ENCODE measurements around the gene OR2AE1. TPM values are rescaled to one million over a fixed set of nuclear protein-coding genes. Genes with fewer than 3 reads are reported as not detected.

The OR2AE1 gene
- total and polyA plus RNA-seq, 7 experiments from 2014 or later = 0.41 to 0.70 (median 0.52) TPM; not detected in 3

GRCh38 chr7:99835189-99835588 is 41.6 kb downstream of the OR2AE1 start:
- Histone ChIP-seq H3K9me3 (ENCODE audit: control insufficient read depth in 2 of 3, low read length in 3 of 3) (no peaks in the 10 kb centered on the region), H3K36me3 (ENCODE audit: control insufficient read depth in 2 of 3, insufficient read depth in 3 of 3, low read length in 3 of 3) (no peaks in the 10 kb centered on the region), H3K27ac (ENCODE audit: low read depth, low read length) (no peak overlapping the region), H3K4me3 (ENCODE audit: low read length) (no peak overlapping the region), H3K27me3 (ENCODE audit: control insufficient read depth in 2 of 2, insufficient read depth in 2 of 2, low read length in 2 of 2) (no peaks in the 10 kb centered on the region), H3K4me1 (ENCODE audit: control insufficient read depth in 2 of 2, insufficient read depth in 2 of 2, low read length in 2 of 2) (no peaks in the 10 kb centered on the region)
- Mint-ChIP-seq H3K4me3 (no peak overlapping the region), H3K27ac (no peak overlapping the region), H3K36me3 (no peaks in the 10 kb centered on the region), H3K9me3 (peaks cover 0 to 2% (median 0%) of the 10 kb centered on the region in 11 donors), H3K4me1 (peaks cover 0 to 10% (median 6%) of the 10 kb centered on the region in 7 donors), H3K27me3 (peaks cover 0 to 10% (median 2%) of the 10 kb centered on the region in 5 donors)
- no peak for DNase-seq
- POLR2A ChIA-PET = no interaction called here
- intact Hi-C loops (cut with micrococcal nuclease) = loop anchor here (5.0 kb wide), 1 partner anchor 468 kb away; no protein-coding TSS in a partner anchor
- no peak for ATAC-seq
- CTCF ChIA-PET = no interaction called here

GRCh38 chr7:99834382-99834781 is 42.5 kb downstream of the OR2AE1 start:
- Mint-ChIP-seq H3K4me1 (peaks cover 0 to 10% (median 6%) of the 10 kb centered on the region in 7 donors), H3K36me3 (no peaks in the 10 kb centered on the region), H3K27ac (no peak overlapping the region), H3K4me3 (no peak overlapping the region), H3K9me3 (peaks cover 0 to 2% (median 0%) of the 10 kb centered on the region in 11 donors), H3K27me3 (peaks cover 0 to 10% (median 4%) of the 10 kb centered on the region in 5 donors)
- no peak overlapping the region for H3K4me3 ChIP-seq (ENCODE audit: low read length)
- H3K9me3 ChIP-seq (ENCODE audit: control insufficient read depth in 2 of 3, low read length in 3 of 3) = no peaks in the 10 kb centered on the region
- no peak overlapping the region for H3K27ac ChIP-seq (ENCODE audit: low read depth, low read length)
- CTCF ChIA-PET = interaction anchor here (0.6 kb wide), 2 partner anchors 471 to 1060 kb away, joined by 3 to 4 read pairs; no protein-coding TSS in a partner anchor
- no peaks in the 10 kb centered on the region for H3K4me1 ChIP-seq (ENCODE audit: control insufficient read depth in 2 of 2, insufficient read depth in 2 of 2, low read length in 2 of 2)
- DNase-seq = no peak
- H3K36me3 ChIP-seq (ENCODE audit: control insufficient read depth in 2 of 3, insufficient read depth in 3 of 3, low read length in 3 of 3) = no peaks in the 10 kb centered on the region
- H3K27me3 ChIP-seq (ENCODE audit: control insufficient read depth in 2 of 2, insufficient read depth in 2 of 2, low read length in 2 of 2) = no peaks in the 10 kb centered on the region
- no peak for ATAC-seq
- intact Hi-C loops (cut with micrococcal nuclease) = no loop called here
- POLR2A ChIA-PET = no interaction called here

DNA sequence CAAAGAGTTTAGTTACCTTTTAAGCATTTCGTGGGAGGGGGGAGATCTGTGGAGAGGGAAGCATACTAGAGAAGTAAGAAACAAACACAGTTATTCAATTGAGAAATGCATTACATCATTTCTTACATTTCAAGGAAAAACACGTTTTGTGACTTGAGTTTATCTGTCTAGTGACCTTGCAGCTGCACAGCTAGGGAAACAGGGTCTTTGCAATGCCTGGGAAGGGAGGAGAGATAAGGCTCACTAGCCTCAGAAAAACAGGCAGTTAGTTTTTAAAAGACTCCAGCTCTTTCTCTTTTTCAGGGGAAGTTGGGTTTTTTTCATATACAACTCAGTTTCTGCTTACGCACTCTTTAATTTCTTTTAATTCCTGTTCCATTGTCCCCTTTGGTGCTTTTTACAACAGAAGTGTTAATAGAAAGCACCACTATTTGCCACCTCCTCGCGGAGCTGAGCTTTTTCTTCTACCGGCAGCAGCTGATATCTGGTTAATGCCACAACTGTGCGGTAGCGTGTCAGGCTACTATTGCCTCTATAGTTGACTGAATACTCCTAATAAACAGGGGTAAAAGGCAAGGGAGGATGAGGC is 43.5 kb downstream of the OR2AE1 start:
- peaks cover 0 to 14% (median 4%) of the 10 kb centered on the region in 5 donors for H3K27me3 Mint-ChIP-seq
- H3K4me1 ChIP-seq (ENCODE audit: control insufficient read depth in 2 of 2, insufficient read depth in 2 of 2, low read length in 2 of 2) = no peaks in the 10 kb centered on the region
- POLR2A ChIA-PET = no interaction called here
- no peak overlapping the region for H3K4me3 Mint-ChIP-seq
- H3K27me3 ChIP-seq (ENCODE audit: control insufficient read depth in 2 of 2, insufficient read depth in 2 of 2, low read length in 2 of 2) = no peaks in the 10 kb centered on the region
- no peak overlapping the region for H3K4me3 ChIP-seq (ENCODE audit: low read length)
- ATAC-seq (no peak), DNase-seq (no peak)
- CTCF ChIA-PET = no interaction called here
- no peak overlapping the region for H3K27ac Mint-ChIP-seq
- intact Hi-C loops (cut with micrococcal nuclease) = no loop called here
- no peak overlapping the region for H3K27ac ChIP-seq (ENCODE audit: low read depth, low read length)
- H3K4me1 Mint-ChIP-seq = peaks cover 0 to 10% (median 6%) of the 10 kb centered on the region in 7 donors
- no peaks in the 10 kb centered on the region for H3K9me3 ChIP-seq (ENCODE audit: control insufficient read depth in 2 of 3, low read length in 3 of 3)
- no peaks in the 10 kb centered on the region for H3K36me3 Mint-ChIP-seq
- H3K36me3 ChIP-seq (ENCODE audit: control insufficient read depth in 2 of 3, insufficient read depth in 3 of 3, low read length in 3 of 3) = no peaks in the 10 kb centered on the region
- peaks cover 0 to 2% (median 0%) of the 10 kb centered on the region in 11 donors for H3K9me3 Mint-ChIP-seq

DNA sequence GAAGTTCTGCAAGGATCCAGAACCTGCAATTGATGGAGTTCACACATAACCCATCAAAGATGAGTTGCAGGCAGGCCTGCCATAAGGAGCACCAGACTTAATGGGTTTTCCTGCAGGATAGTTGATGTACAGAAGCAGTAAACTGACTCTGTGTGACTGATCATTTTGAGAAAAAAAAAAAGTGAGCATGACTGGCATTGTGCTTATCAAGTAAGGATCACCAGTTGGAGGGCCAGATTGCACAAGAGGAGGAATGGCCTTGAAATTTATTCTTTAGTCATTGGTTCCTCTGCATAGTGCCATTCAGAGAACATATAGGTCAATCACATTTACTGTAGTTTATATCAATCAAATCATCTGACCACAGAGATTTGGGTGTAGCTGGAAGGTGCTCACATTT is 45.2 kb downstream of the OR2AE1 start:
- H3K36me3 Mint-ChIP-seq = no peaks in the 10 kb centered on the region
- H3K9me3 Mint-ChIP-seq = peaks cover 0 to 2% (median 0%) of the 10 kb centered on the region in 11 donors
- DNase-seq (no peak), ATAC-seq (no peak)
- no peak overlapping the region for H3K4me3 Mint-ChIP-seq
- no peaks in the 10 kb centered on the region for H3K36me3 ChIP-seq (ENCODE audit: control insufficient read depth in 2 of 3, insufficient read depth in 3 of 3, low read length in 3 of 3)
- CTCF ChIA-PET = interaction anchor here (0.6 kb wide), 1 partner anchor 222 kb away, joined by 3 read pairs; no protein-coding TSS in a partner anchor
- H3K27ac ChIP-seq (ENCODE audit: low read depth, low read length) = no peak overlapping the region
- H3K4me1 Mint-ChIP-seq = no peaks in the 10 kb centered on the region
- intact Hi-C loops (cut with micrococcal nuclease) = no loop called here
- peaks cover 0 to 18% (median 7%) of the 10 kb centered on the region in 5 donors for H3K27me3 Mint-ChIP-seq
- POLR2A ChIA-PET = no interaction called here
- no peak overlapping the region for H3K27ac Mint-ChIP-seq
- H3K9me3 ChIP-seq (ENCODE audit: control insufficient read depth in 2 of 3, low read length in 3 of 3) = no peaks in the 10 kb centered on the region
- H3K4me3 ChIP-seq (ENCODE audit: low read length) = no peak overlapping the region
- H3K27me3 ChIP-seq (ENCODE audit: control insufficient read depth in 2 of 2, insufficient read depth in 2 of 2, low read length in 2 of 2) = no peaks in the 10 kb centered on the region
- no peaks in the 10 kb centered on the region for H3K4me1 ChIP-seq (ENCODE audit: control insufficient read depth in 2 of 2, insufficient read depth in 2 of 2, low read length in 2 of 2)

- Mint-ChIP-seq H3K27ac (no peak overlapping the region), H3K4me1 (no peaks in the 10 kb centered on the region), H3K36me3 (no peaks in the 10 kb centered on the region), H3K4me3 (no peak overlapping the region), H3K27me3 (peaks cover 0 to 27% (median 7%) of the 10 kb centered on the region in 5 donors), H3K9me3 (no peaks in the 10 kb centered on the region)
- intact Hi-C loops (cut with micrococcal nuclease) = no loop called here
- Histone ChIP-seq H3K27me3 (ENCODE audit: control insufficient read depth in 2 of 2, insufficient read depth in 2 of 2, low read length in 2 of 2) (no peaks in the 10 kb centered on the region), H3K4me3 (ENCODE audit: low read length) (no peak overlapping the region), H3K9me3 (ENCODE audit: control insufficient read depth in 2 of 3, low read length in 3 of 3) (no peaks in the 10 kb centered on the region), H3K36me3 (ENCODE audit: control insufficient read depth in 2 of 3, insufficient read depth in 3 of 3, low read length in 3 of 3) (no peaks in the 10 kb centered on the region), H3K4me1 (ENCODE audit: control insufficient read depth in 2 of 2, insufficient read depth in 2 of 2, low read length in 2 of 2) (no peaks in the 10 kb centered on the region), H3K27ac (ENCODE audit: low read depth, low read length) (no peak overlapping the region)
- ATAC-seq = no peak
- ChIA-PET CTCF (no interaction called here), POLR2A (no interaction called here)
- DNase-seq = no peak
Observed at GRCh38 chr7:99829524-99830160, 47.2 kb downstream of the OR2AE1 start.

DNA sequence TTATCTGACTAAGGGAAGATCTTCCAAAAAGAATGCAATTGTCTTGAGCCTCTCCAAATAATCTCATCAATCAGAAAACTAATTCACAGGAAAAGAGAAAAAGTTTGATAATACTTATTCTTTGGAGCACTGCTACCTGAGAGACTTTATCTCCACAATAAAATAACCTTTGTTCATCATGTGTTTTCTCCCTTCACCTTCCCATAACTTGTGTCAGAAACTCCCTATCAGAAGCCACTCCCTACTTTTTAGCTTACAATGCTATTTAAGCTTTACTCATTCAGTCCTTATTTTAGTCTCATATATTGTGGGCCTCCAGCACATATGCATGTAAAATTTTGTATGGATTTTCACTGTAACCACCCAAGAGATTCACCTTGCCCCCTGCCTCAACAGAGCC is 48.0 kb downstream of the OR2AE1 start:
- CTCF ChIA-PET = no interaction called here
- ATAC-seq = no peak
- no peak for DNase-seq
- H3K4me3 Mint-ChIP-seq = no peak overlapping the region
- intact Hi-C loops (cut with micrococcal nuclease) = no loop called here
- no peaks in the 10 kb centered on the region for H3K9me3 ChIP-seq (ENCODE audit: control insufficient read depth in 2 of 3, low read length in 3 of 3)
- POLR2A ChIA-PET = no interaction called here
- H3K4me3 ChIP-seq (ENCODE audit: low read length) = no peak overlapping the region
- H3K4me1 ChIP-seq (ENCODE audit: control insufficient read depth in 2 of 2, insufficient read depth in 2 of 2, low read length in 2 of 2) = no peaks in the 10 kb centered on the region
- H3K36me3 Mint-ChIP-seq = no peaks in the 10 kb centered on the region
- no peaks in the 10 kb centered on the region for H3K36me3 ChIP-seq (ENCODE audit: control insufficient read depth in 2 of 3, insufficient read depth in 3 of 3, low read length in 3 of 3)
- no peaks in the 10 kb centered on the region for H3K27me3 ChIP-seq (ENCODE audit: control insufficient read depth in 2 of 2, insufficient read depth in 2 of 2, low read length in 2 of 2)
- H3K27ac ChIP-seq (ENCODE audit: low read depth, low read length) = no peak overlapping the region
- H3K9me3 Mint-ChIP-seq = no peaks in the 10 kb centered on the region
- H3K27ac Mint-ChIP-seq = no peak overlapping the region
- no peaks in the 10 kb centered on the region for H3K4me1 Mint-ChIP-seq
- peaks cover 0 to 27% (median 6%) of the 10 kb centered on the region in 5 donors for H3K27me3 Mint-ChIP-seq
